Activated naive CD8-positive, alpha-beta T cell treated with anti-CD3 and anti-CD28 coated beads, Interleukin-2, amount 10 ng/mL, durations not matched to agents 7 days and 5 days (primary cell): Measurements from ENCODE around the gene SUSD3. TPM values are rescaled to one million over a fixed set of nuclear protein-coding genes. Genes with fewer than 3 reads are reported as not detected.
A peak's percentile ranks its signal among the peaks of the same experiment; 100 is the strongest.

Experiments used
- ATAC-seq: fragments of 150-1000 bp; cut with Tn5 transposase; one replicate; pipeline ENCODE4 v1.10.0; 2021; ENCODE audit warnings: low read depth, moderate library complexity
- POLR2A ChIA-PET: fragments of 350-600 bp; sonication (Branson Sonifier 250); formaldehyde crosslinking; loops from one replicate; lab custom pipeline; 2021; ENCODE audit warnings: antibody characterized with exemption; lab: Charles Lee
- DNase-seq: peaks from one replicate; pipeline ENCODE4 v3.0.0; 2021
- H3K27ac Mint-ChIP-seq: one replicate; pipeline ENCODE4 v1.8.0; 2022; ENCODE audit warnings: mild to moderate bottlenecking, mixed read lengths
- H3K27me3 Mint-ChIP-seq: one replicate; pipeline ENCODE4 v1.8.0; 2022; ENCODE audit warnings: mild to moderate bottlenecking, moderate library complexity, mixed read lengths
- H3K36me3 Mint-ChIP-seq: one replicate; pipeline ENCODE4 v1.8.0; 2021; ENCODE audit warnings: mild to moderate bottlenecking, mixed read lengths
- H3K4me1 Mint-ChIP-seq: one replicate; pipeline ENCODE4 v1.8.0; 2021; ENCODE audit warnings: mixed read lengths
- H3K4me3 Mint-ChIP-seq: one replicate; pipeline ENCODE4 v1.8.0; 2022; ENCODE audit warnings: mild to moderate bottlenecking, moderate library complexity, mixed read lengths
- H3K9me3 Mint-ChIP-seq: one replicate; pipeline ENCODE4 v1.8.0; 2021; ENCODE audit warnings: mixed read lengths
- total RNA-seq, 2 experiments: library from RNA; stranded (reverse); gene quantifications; one replicate each; pipeline ENCODE4 v1.2.3, GENCODE V29; 2021

The SUSD3 gene
- total RNA-seq, 2 experiments from 2014 or later = 68.0 to 70.4 TPM

- Mint-ChIP-seq H3K9me3 (no peaks in the 10 kb centered on the region), H3K27ac (peak overlapping the region; percentile 87), H3K36me3 (no peaks in the 10 kb centered on the region), H3K4me1 (peaks cover 28% of the 10 kb centered on the region), H3K4me3 (peak overlapping the region; percentile 89), H3K27me3 (no peaks in the 10 kb centered on the region)
- DNase-seq (no peak), ATAC-seq (no peak)
- POLR2A ChIA-PET = interaction anchor here (0.8 kb wide), 1 partner anchor 31 kb away, joined by 3 read pairs; no protein-coding TSS in a partner anchor
Measured at GRCh38 chr9:93132287-93132927, 73.9 kb downstream of the SUSD3 start.

DNA sequence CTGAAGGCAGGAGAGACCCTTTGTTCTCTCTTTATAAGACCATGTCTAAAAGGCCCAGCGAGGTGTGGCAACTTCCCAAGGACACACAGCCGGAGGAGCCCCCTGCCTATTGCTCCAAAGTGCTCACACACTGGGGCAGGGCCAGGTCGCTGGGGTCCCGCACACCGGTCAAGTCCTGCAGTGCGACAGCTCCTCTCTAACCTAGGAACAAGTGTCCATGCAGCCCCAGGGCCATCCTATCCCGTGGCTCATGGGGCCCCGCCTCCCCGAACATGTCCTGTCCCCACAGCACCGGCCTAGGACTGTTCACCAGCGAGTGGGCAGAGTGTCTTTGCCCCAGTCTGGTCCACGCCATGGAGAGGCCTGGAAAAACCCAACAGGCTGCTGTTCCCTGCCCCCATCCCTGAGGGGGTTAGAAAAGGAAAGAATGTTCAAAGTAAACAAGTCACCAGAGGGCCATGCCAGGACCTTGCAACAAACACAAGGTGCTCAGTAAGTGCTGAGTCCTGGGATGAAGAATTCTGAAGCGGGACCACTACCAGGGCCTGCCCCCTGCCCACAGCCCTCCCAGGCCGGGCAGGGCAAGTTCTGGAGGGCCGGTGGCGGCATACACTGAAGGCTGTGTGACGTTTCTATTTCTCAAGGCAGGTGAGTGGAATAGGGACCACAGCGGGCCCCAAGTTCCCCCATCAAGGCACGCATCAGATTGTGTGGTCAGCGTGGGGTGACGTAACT lies 74.6 kb downstream of the SUSD3 start:
- Mint-ChIP-seq H3K27ac (peak overlapping the region; percentile 87), H3K4me1 (peaks cover 31% of the 10 kb centered on the region), H3K9me3 (no peaks in the 10 kb centered on the region), H3K4me3 (peak overlapping the region; percentile 89), H3K27me3 (no peaks in the 10 kb centered on the region), H3K36me3 (no peaks in the 10 kb centered on the region)
- ATAC-seq (no peak), DNase-seq (no peak)
- POLR2A ChIA-PET = interaction anchor here (1.0 to 1.5 kb wide), 9 partner anchors 10 to 433 kb away, joined by 3 to 15 read pairs (median 4); no protein-coding TSS in a partner anchor

DNA sequence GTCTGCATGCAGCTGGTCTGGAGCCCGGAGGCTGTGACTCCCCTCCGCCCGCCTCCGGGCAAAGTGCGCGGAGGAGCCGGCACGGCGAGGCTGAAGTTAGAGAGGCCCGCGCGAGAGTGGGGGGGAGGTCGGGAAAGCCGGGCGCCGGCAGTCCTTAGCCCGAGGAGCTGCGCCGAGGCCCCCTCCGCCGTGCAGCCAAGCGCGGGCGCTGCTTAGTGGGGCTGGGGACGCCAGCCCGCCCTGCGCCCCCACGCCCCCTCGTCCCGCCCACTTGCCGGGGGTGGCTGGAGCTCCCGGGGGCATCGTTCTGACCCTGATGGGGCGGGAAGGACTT lies 75.1 kb downstream of the SUSD3 start:
- DNase-seq (no peak), ATAC-seq (peak; percentile 20)
- peak overlapping the region; percentile 89 for H3K4me3 Mint-ChIP-seq
- no peaks in the 10 kb centered on the region for H3K36me3 Mint-ChIP-seq
- H3K4me1 Mint-ChIP-seq = peaks cover 34% of the 10 kb centered on the region
- peak overlapping the region; percentile 87 for H3K27ac Mint-ChIP-seq
- POLR2A ChIA-PET = interaction anchor here (0.8 to 2.1 kb wide), 11 partner anchors 8 to 433 kb away, joined by 3 to 15 read pairs (median 4); no protein-coding TSS in a partner anchor
- no peaks in the 10 kb centered on the region for H3K9me3 Mint-ChIP-seq
- H3K27me3 Mint-ChIP-seq = no peaks in the 10 kb centered on the region

DNA sequence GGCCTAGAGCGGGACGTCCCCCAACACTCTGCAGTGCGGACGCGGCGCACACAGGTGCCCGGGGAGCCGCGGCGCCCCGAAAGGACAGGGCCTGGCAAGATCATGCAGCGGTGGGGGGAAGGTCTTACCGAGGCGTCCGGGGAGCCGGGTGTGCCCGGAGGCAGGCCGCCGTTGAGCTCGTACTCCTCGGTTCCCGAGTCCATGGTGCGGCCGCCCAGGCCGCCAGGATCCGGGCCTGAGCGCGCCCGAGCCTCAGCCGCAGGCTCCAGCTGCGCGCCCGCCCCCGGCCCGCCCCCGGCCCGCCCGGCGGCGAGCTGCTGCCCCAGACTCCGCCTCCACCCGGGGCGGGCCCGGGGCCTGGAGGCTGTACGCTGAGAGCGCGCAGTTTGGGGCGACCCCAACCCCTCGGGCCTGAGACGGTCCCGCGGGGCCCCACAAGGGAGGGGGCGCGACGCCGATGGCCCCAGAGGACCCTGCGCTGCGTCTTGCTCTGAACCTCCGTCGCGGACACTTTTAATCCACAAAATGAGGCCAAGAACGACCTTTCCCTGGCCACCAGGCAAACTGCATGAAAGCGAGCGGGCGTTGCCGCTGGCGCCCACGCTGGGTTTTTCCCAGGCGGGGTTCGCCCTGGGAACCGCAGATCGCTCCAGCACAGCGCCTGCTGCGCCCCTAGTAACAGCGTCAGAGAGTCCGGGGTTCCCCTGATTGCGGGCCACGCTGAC lies 75.7 kb downstream of the SUSD3 start, which contains the start of gene NINJ1:
TSS of gene NINJ1 (minus strand) at position 237 of the 725 bp plus-strand sequence. CDS start at position 203, 34 bp downstream.
- Mint-ChIP-seq H3K27ac (peak within 1 kb of the TSS; percentile 87), H3K36me3 (no peaks in the 10 kb centered on the region), H3K4me3 (peak within 1 kb of the TSS; percentile 89), H3K4me1 (peaks cover 32% of the 10 kb centered on the region), H3K9me3 (no peaks in the 10 kb centered on the region), H3K27me3 (no peaks in the 10 kb centered on the region)
- POLR2A ChIA-PET = interaction anchor here (0.6 to 2.1 kb wide), 12 partner anchors 9 to 432 kb away, joined by 3 to 15 read pairs (median 4); no protein-coding TSS in a partner anchor
- ATAC-seq (peak; percentile 86), DNase-seq (peak; percentile 87)

Other genes starting within 250 kb of the SUSD3 start
- gene ZNF484, start 180.7 kb upstream of the SUSD3 start, total RNA-seq = 10 to 100 TPM; 13.9 to 14.5 TPM
- gene FGD3, start 111.2 kb upstream of the SUSD3 start, total RNA-seq = 100 to 1,000 TPM; 160 to 161 TPM
- 10 to 100 TPM; 68.1 to 68.2 TPM for gene CARD19, start 37.5 kb downstream of the SUSD3 start, total RNA-seq
- 10 to 100 TPM; 29.5 to 30.4 TPM for gene NINJ1, start 75.5 kb downstream of the SUSD3 start, total RNA-seq
- under 1 TPM in 1 of 2 experiments, not detected in 1; 0.25 TPM for gene WNK2, start 125.4 kb downstream of the SUSD3 start, total RNA-seq